Measurements from ENCODE around the gene SMPD4.
"Not testable (repeated sequence)": the region's sequence is repeated elsewhere in the genome, so short reads cannot be mapped to it uniquely, and the experiment has no call there.

Gene SMPD4

DNA sequence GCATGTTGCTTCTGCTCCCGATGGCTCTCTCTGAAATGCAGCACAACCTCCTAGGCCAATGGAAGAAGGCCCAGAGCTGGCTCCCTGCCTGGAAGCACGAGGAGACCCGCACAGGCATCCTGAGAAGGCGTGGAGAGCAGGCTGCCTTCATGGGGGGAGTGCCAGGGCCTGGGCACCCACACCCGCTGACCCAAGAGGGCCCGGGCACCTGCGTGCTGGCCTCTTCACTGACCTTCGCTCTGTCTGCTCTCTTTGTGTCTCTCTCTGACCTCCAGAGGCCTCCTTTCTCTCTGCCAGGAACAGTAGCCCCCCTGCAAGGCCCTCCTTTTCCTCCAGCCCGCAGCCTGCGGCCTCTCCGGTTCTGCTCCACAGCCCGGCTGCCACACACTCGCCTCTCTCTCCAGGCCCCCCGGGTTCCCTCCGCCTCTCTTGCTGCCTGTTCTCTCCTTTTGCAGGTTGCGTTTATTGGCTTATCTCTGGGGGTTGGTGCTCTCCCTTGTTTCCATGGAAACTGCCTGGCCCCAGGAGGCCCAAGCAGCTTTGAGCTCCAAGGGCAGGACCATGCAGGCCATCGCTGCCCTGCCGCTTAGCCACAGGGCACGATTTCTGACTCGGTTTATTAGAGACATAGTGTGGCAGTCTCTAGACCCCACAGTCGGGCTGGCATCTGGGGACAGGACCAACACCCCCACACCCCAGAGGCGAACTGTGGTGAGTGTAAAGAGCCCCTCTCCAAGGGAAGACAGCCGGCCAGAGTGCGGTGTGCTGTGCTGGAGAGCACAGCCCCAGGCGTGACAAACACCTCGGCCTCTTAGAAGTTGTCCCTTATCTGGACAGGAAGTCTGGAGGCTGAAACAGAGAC is 2.3 kb upstream of the SMPD4 start:
- no peak for DNase-seq (ENCODE audit: low read depth)
- H3K4me3 ChIP-seq (ENCODE audit: low read length): peak overlapping the region; percentile 46
- no peak for TF ChIP-seq CTCF (IDR thresholded peaks at IDR 0.05; ENCODE audit: insufficient read depth, low read depth, low read length, missing control alignments)

DNA sequence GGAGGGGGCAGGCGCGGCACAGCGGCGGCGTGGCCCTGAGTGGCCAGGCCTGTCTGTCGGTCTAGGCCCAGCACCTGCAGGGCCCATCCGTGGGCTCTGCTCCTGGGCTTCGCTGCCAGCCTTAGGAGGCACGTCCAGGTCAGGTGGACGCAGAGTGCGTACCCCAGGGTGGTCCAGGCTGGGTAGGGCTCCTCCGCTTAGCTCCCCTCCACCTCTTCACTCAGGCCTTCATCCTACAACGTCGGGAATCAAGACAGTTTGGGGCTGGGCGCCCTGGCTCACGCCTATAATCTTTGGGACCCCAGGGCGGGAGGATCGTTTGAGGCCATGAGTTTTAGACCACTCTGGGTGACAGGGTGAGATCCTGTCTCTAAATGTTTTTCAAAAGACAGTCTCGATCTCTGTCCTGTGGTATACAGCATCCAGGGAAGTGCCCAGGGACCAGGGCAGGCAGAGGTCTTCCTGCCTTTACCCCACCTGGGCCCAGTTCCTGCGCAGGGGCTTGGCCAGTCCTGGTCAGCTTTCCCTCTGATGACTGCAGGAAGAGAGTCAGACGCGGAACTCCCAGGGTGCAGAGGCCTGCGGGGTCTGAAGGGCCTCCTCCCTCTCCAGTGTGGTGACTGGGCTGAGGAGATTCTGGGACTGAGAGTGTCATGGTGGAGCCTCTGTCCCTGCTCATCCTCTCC is 1.6 kb upstream of the SMPD4 start:
- H3K4me3 ChIP-seq (ENCODE audit: low read length): peak overlapping the region; percentile 46
- peak; percentile 31 for DNase-seq (ENCODE audit: low read depth)

GRCh38 chr2:130181880-130182682 is 679 bp upstream of the SMPD4 start, which contains the start of gene MZT2B:
Gene MZT2B, plus strand, starts transcription at chr2:130182262. Its CDS starts 21 bp downstream, at chr2:130182283.
- DNase-seq (ENCODE audit: low read depth): peak; percentile 86
- H3K4me3 ChIP-seq (ENCODE audit: low read length): peak within 1 kb of the TSS; percentile 93

DNA sequence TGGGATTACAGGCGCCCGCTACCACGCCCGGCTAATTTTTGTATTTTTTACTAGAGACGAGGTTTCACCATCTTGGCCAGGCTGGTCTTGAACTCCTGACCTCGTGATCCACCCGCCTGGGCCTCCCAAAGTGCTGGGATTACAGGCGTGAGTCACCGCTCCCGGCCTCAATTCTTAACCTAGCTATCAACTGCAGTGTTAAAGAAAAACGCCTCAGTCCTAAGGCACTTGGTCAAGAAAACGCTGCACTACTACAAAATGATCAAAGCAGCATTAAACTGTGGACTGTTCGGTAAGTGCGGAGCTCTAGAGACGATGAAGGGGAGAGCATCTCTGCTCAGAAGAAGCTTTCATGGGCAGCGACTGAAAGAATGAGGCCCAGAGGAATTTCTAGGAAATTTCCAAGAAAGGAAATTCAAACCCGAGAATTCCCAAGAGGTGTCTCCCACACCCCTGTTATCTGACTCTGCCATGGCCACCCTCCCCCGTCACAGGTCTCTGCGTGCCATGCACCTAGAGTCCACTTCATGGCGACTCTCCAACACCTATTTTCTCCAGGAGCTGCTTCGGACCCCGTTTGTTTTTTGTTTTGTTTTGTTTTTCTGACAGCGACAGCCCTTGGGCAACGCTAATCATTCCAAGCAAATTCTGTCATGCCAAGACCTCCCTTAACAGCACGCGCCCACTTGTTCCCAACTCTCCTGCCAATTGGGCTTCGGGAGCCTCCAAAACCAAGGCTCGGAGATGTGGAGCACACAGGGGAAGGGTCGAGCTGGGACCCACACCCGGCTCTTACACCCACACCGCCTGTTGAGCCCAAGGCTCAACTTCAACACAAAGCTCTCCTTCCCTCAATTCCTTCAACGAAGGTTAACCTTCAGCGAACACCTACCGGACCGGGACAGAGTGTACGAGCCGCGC is 738 bp downstream of the SMPD4 start:
- DNase-seq (ENCODE audit: low read depth): peak; percentile 8
- peak overlapping the region; percentile 93 for H3K4me3 ChIP-seq (ENCODE audit: low read length)

DNA sequence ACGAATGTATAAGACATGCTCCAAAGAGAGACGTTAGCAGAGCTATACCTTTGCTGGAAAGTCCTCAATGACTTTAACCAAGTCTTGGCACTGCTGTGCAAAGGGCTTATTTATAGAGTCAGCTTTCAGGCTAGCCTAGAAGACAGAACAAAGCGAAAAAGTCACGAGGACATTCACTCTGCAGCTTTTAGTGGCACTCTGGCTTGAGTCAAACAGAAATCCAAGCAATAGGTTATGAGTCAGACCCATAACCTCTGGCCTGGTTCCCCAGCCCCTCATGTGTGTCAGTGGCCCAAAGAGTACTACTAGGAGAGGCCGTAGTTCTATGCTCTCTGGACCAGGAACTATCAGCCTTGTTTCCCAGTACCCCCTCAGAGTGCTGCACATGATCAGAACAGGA is 6.5 kb downstream of the SMPD4 start:
- not testable (repeated sequence) for H3K4me3 ChIP-seq (ENCODE audit: low read length); DNase-seq (ENCODE audit: low read depth)

- no peak for DNase-seq (ENCODE audit: low read depth)
- H3K4me3 ChIP-seq (ENCODE audit: low read length): no peak overlapping the region
- no peak for TF ChIP-seq CTCF (IDR thresholded peaks at IDR 0.05; ENCODE audit: insufficient read depth, low read depth, low read length, missing control alignments)
Observed at GRCh38 chr2:130169896-130170295, 11.5 kb downstream of the SMPD4 start.

DNA sequence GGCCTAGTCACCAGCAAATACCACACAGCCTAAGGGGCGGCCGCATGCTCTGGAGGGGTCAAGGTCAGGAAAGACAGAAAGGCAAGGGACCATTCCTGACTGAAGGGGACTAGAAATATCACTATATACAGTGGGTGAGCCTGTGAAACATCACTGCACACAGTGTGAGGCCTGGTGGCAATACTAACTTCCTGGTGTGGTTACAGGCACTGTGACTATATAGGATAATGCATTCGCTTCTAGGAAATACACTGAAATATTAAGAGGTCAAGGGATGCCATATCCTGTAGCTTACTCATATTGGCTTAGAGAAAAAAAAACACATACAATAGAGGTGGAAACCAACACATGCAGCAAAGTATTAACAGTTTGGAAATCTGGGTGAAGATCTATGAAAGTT is 12.2 kb downstream of the SMPD4 start:
- H3K4me3 ChIP-seq (ENCODE audit: low read length); DNase-seq (ENCODE audit: low read depth): not testable (repeated sequence)

GRCh38 chr2:130166611-130167010 is 14.8 kb downstream of the SMPD4 start:
- H3K4me3 ChIP-seq (ENCODE audit: low read length); DNase-seq (ENCODE audit: low read depth): not testable (repeated sequence)

GRCh38 chr2:130165293-130166016 is 15.9 kb downstream of the SMPD4 start:
- DNase-seq (ENCODE audit: low read depth): no peak
- H3K4me3 ChIP-seq (ENCODE audit: low read length): no peak overlapping the region
- no peak for TF ChIP-seq CTCF (IDR thresholded peaks at IDR 0.05; ENCODE audit: insufficient read depth, low read depth, low read length, missing control alignments)
